ENCODE results near the gene HMOX1.
"Not testable (repeated sequence)": the region's sequence is repeated elsewhere in the genome, so short reads cannot be mapped to it uniquely, and the experiment has no call there.

Gene HMOX1

GRCh38 chr22:35437049-35437448 lies 56.2 kb downstream of the HMOX1 start:
- Histone ChIP-seq H3K9me3 (ENCODE audit: control insufficient read depth, low read length) (no peaks in the 10 kb centered on the region), H3K79me2 (no peaks in the 10 kb centered on the region), H3K4me3 (ENCODE audit: low read depth, low read length) (no peak overlapping the region), H2AFZ (no peak overlapping the region), H3K36me3 (ENCODE audit: control insufficient read depth, insufficient read depth, low read length) (no peaks in the 10 kb centered on the region), H3K4me1 (no peaks in the 10 kb centered on the region), H3K4me2 (ENCODE audit: low read length) (no peak overlapping the region), H3K9ac (no peak overlapping the region), H3K27ac (no peak overlapping the region), H3K27me3 (ENCODE audit: control insufficient read depth, insufficient read depth, low read length) (no peaks in the 10 kb centered on the region)
- no peak for TF ChIP-seq CTCF (IDR thresholded peaks at IDR 0.05)

- not testable (repeated sequence) for H3K9ac ChIP-seq; H3K9me3 ChIP-seq (ENCODE audit: control insufficient read depth, low read length); H3K27ac ChIP-seq; H3K4me1 ChIP-seq; H3K27me3 ChIP-seq (ENCODE audit: control insufficient read depth, insufficient read depth, low read length); H3K4me3 ChIP-seq (ENCODE audit: low read depth, low read length); H2AFZ ChIP-seq; H3K79me2 ChIP-seq; H3K36me3 ChIP-seq (ENCODE audit: control insufficient read depth, insufficient read depth, low read length); H3K4me2 ChIP-seq (ENCODE audit: low read length)
Measured at GRCh38 chr22:35438673-35439364, 57.9 kb downstream of the HMOX1 start.

GRCh38 chr22:35439365-35439717 lies 58.4 kb downstream of the HMOX1 start:
- H3K9ac ChIP-seq: no peak overlapping the region
- no peak for TF ChIP-seq CTCF (IDR thresholded peaks at IDR 0.05)
- H3K79me2 ChIP-seq: no peaks in the 10 kb centered on the region
- H3K27ac ChIP-seq: no peak overlapping the region
- no peak overlapping the region for H3K4me3 ChIP-seq (ENCODE audit: low read depth, low read length)
- no peaks in the 10 kb centered on the region for H3K4me1 ChIP-seq
- H3K9me3 ChIP-seq (ENCODE audit: control insufficient read depth, low read length): no peaks in the 10 kb centered on the region
- no peaks in the 10 kb centered on the region for H3K27me3 ChIP-seq (ENCODE audit: control insufficient read depth, insufficient read depth, low read length)
- H2AFZ ChIP-seq: no peak overlapping the region
- H3K4me2 ChIP-seq (ENCODE audit: low read length): no peak overlapping the region
- no peaks in the 10 kb centered on the region for H3K36me3 ChIP-seq (ENCODE audit: control insufficient read depth, insufficient read depth, low read length)

DNA sequence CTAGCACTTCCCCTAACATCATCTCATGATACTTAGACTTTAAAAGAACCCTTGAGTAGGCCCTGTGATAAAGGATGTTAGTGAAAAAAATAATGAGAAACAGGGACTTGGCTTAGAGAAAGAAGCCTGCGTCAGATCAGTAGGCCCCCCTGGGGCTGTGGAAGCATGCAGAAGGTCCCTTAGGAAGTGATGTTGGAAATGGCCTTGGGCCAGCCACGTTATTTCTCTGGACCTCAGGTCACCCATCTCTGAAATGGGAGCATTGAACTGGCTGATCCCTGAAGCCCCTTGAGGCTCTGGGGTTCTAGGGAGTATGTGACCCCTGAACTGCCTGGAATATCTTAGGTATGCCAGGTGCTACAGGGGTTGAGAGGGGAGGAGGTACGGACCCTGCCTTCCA lies 59.2 kb downstream of the HMOX1 start:
- H3K36me3 ChIP-seq (ENCODE audit: control insufficient read depth, insufficient read depth, low read length): no peaks in the 10 kb centered on the region
- no peak overlapping the region for H3K4me3 ChIP-seq (ENCODE audit: low read depth, low read length)
- TF ChIP-seq CTCF (IDR thresholded peaks at IDR 0.05): no peak
- no peak overlapping the region for H2AFZ ChIP-seq
- H3K27ac ChIP-seq: no peak overlapping the region
- H3K4me2 ChIP-seq (ENCODE audit: low read length): no peak overlapping the region
- no peaks in the 10 kb centered on the region for H3K27me3 ChIP-seq (ENCODE audit: control insufficient read depth, insufficient read depth, low read length)
- no peak overlapping the region for H3K9ac ChIP-seq
- H3K79me2 ChIP-seq: no peaks in the 10 kb centered on the region
- H3K9me3 ChIP-seq (ENCODE audit: control insufficient read depth, low read length): no peaks in the 10 kb centered on the region
- no peaks in the 10 kb centered on the region for H3K4me1 ChIP-seq

DNA sequence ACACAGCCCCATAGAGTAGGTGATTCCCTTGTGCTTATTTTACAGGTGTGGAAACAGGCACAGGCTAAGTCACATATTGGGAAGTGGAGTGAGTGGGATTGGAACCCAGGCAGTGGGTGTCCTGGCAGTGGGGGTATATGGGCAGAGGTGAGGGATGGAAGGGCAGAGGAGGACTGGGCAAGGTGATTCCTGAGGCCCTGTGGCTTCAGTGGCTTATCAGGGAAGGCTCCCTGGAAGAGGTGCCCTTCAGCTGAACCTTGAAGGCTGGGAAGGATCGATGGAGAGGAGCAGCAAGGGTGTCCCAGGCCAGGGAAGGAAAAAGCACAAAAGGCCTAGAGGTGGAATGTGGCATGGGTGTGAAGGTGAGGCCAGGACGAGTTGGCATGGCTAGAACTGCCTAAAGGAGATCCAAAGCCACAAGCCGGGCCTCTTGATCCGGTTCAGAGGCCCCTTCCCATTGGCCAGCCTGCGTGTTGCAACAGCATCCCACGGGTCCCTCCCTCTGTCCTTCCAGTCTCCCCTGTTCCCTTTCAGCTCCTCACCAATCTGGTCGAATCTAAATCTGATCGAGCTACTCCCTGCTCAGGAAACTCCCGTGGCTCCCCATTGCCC lies 60.7 kb downstream of the HMOX1 start:
- no peak for TF ChIP-seq CTCF (IDR thresholded peaks at IDR 0.05)
- Histone ChIP-seq H3K79me2 (no peaks in the 10 kb centered on the region), H3K4me1 (no peaks in the 10 kb centered on the region)

More for the DNA sequence above, 60.7 kb downstream of the HMOX1 start:
- Histone ChIP-seq H3K9ac (no peak overlapping the region), H3K36me3 (ENCODE audit: control insufficient read depth, insufficient read depth, low read length) (no peaks in the 10 kb centered on the region), H3K27ac (no peak overlapping the region), H2AFZ (no peak overlapping the region), H3K9me3 (ENCODE audit: control insufficient read depth, low read length) (no peaks in the 10 kb centered on the region), H3K4me2 (ENCODE audit: low read length) (no peak overlapping the region), H3K27me3 (ENCODE audit: control insufficient read depth, insufficient read depth, low read length) (no peaks in the 10 kb centered on the region), H3K4me3 (ENCODE audit: low read depth, low read length) (no peak overlapping the region)
